K562 (cell line): ENCODE measurements around the gene BSDC1. TPM values are rescaled to one million over a fixed set of nuclear protein-coding genes. Genes with fewer than 3 reads are reported as not detected.

Experiments used
- NR4A1 ChIP-seq, 2 experiments: fragments of 250-450 bp in 1 of 2; fragments of 450-650 bp in 1 of 2; sonication (Bioruptor Pico) in 1 of 2; IDR thresholded peaks; 2 replicates each; pipeline versions ENCODE4 v1.4.0 to v1.6.1; 2016 to 2020; ENCODE audit warnings: mild to moderate bottlenecking in 2 of 2, missing compliant biosample characterization in 1 of 2, missing genetic modification characterization in 1 of 2, moderate library complexity in 1 of 2
- RBFOX2 ChIP-seq: fragments of 200-400 bp; formaldehyde crosslinking; IDR thresholded peaks from 2 replicates; pipeline ENCODE4 v1.6.1; 2017; ENCODE audit warnings: low read depth, mild to moderate bottlenecking, low read length, moderate library complexity
- SAFB2 ChIP-seq: fragments of 200-400 bp; formaldehyde crosslinking; IDR thresholded peaks from 2 replicates; pipeline ENCODE4 v1.6.1; 2018; ENCODE audit warnings: borderline replicate concordance, low read length, low read depth, moderate library complexity; ENCODE audit not compliant: severe bottlenecking
- SMC3 ChIP-seq: conservative IDR thresholded peaks from 2 replicates; pipeline ENCODE4 v1.6.1; 2011; ENCODE audit warnings: low read depth, low read length, improper control_type of control experiment; ENCODE audit not compliant: insufficient read depth
- TSC22D4 ChIP-seq: fragments of 450-650 bp; IDR thresholded peaks from 2 replicates; pipeline ENCODE4 v1.6.1; 2016; ENCODE audit warnings: missing genetic modification characterization, missing biosample characterization, control low read depth
- ZBTB1 ChIP-seq: sonication (generic); formaldehyde crosslinking; IDR thresholded peaks from 2 replicates; pipeline ENCODE4 v1.8.1; 2023; ENCODE audit warnings: missing genetic modification reagents, low read depth, mild to moderate bottlenecking, borderline replicate concordance
- polyA plus RNA-seq, 8 experiments: library from polyadenylated mRNA; depleted of rRNA in 4 of 8; stranded (reverse) in 5 of 8; unstranded in 3 of 8; fragments of >200 nt; fragmentation: Nextera tagmentation in 2 of 8; fragmentation: Illumina TruSeq in 1 of 8; extraction: Ambion mirVana in 2 of 8; extraction: Trizol in 1 of 8; gene quantifications; 2 replicates each; pipeline versions ENCODE4 v1.2.1 to v1.2.3, GENCODE V29; 2011 to 2014; ENCODE audit warnings: inconsistent platforms in 1 of 8, missing spikeins in 1 of 8
- total RNA-seq, 7 experiments: library from RNA; depleted of rRNA in 6 of 7; stranded (reverse); fragments of >200 nt in 6 of 7; fragmentation: Illumina TruSeq in 2 of 7; extraction: Trizol in 2 of 7; gene quantifications; 2 replicates each; pipeline versions ENCODE4 v1.2.1 to v1.2.3, GENCODE V29; 2011 to 2021; ENCODE audit warnings: low replicate concordance in 1 of 7
- TF ChIP-seq, protein P1 (sequence below), 2 experiments: fragments of 450-650 bp; formaldehyde crosslinking in 1 of 2; IDR thresholded peaks; 2 replicates each; pipeline versions ENCODE4 v1.4.0 to v1.6.1; 2014 to 2020; ENCODE audit warnings: mild to moderate bottlenecking in 2 of 2, borderline replicate concordance in 1 of 2, low read depth in 1 of 2
- TF ChIP-seq, protein P2 (sequence below): fragments of 450-650 bp; formaldehyde crosslinking; IDR thresholded peaks from 2 replicates; pipeline ENCODE4 v1.4.0; 2020; ENCODE audit warnings: mild to moderate bottlenecking, moderate library complexity
- TF ChIP-seq, protein P3 (sequence below): sonication (generic); formaldehyde crosslinking; IDR thresholded peaks from 2 replicates; pipeline ENCODE4 v1.8.0; 2022; ENCODE audit warnings: mild to moderate bottlenecking, missing genetic modification reagents
- TF ChIP-seq, protein P4 (sequence below), 2 experiments: fragments of 450-650 bp in 1 of 2; IDR thresholded peaks; 2 replicates each; pipeline ENCODE4 v1.6.1; 2011 to 2017; ENCODE audit warnings: low read depth in 2 of 2, antibody characterized with exemption in 1 of 2, borderline replicate concordance in 1 of 2, low read length in 1 of 2, mild to moderate bottlenecking in 1 of 2, mixed read lengths in 1 of 2; ENCODE audit not compliant: control insufficient read depth in 1 of 2

BSDC1 gene
- total and polyA plus RNA-seq, 9 of the 15 experiments (the other 6 are each of a cell fraction or from before 2014, with no cell fraction given): 10.2 to 96.8 (median 73.1) TPM

DNA sequence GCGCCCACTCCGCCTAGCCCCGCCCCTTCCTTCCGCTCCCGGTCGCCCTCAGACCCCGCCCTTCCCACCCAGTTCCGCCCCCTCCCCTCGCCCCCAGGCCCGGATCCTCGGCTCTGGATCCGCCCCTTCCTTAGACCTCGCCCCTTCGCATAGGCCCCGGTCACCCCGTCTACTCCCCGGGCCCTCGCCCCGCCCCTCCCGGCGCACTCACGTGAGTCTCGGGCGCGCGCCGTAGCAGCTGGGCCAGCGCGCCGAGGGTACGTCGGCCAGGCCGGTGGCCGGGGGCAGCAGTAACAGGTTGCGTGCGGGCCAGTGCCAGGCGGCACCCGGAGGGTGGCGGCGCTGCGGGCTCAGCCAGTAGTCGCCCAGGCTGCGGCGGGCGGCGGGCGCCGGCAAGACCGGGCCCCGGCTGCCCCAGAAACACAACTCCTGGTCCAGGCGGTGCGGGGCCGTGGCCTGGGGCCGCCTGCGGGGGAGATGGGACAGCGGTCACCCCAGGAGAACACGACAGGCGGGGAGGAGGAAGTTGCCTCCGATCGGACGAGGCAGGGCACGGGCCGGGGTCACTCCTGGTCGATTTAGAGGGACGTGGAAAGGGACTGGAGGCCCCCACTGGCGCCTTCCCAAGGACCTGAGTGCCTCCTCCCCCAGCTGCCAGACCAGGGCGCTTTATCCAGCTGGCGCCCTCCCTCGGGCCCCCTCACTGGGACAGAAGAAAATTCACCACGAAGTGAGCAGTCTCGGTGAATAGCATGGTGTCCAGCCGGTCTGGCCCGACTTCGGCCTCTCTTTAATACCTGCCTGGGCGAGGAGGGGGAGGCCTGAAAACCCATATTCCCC lies 42.6 kb downstream of the BSDC1 start (continued):
- TF ChIP-seq, protein P1, sequence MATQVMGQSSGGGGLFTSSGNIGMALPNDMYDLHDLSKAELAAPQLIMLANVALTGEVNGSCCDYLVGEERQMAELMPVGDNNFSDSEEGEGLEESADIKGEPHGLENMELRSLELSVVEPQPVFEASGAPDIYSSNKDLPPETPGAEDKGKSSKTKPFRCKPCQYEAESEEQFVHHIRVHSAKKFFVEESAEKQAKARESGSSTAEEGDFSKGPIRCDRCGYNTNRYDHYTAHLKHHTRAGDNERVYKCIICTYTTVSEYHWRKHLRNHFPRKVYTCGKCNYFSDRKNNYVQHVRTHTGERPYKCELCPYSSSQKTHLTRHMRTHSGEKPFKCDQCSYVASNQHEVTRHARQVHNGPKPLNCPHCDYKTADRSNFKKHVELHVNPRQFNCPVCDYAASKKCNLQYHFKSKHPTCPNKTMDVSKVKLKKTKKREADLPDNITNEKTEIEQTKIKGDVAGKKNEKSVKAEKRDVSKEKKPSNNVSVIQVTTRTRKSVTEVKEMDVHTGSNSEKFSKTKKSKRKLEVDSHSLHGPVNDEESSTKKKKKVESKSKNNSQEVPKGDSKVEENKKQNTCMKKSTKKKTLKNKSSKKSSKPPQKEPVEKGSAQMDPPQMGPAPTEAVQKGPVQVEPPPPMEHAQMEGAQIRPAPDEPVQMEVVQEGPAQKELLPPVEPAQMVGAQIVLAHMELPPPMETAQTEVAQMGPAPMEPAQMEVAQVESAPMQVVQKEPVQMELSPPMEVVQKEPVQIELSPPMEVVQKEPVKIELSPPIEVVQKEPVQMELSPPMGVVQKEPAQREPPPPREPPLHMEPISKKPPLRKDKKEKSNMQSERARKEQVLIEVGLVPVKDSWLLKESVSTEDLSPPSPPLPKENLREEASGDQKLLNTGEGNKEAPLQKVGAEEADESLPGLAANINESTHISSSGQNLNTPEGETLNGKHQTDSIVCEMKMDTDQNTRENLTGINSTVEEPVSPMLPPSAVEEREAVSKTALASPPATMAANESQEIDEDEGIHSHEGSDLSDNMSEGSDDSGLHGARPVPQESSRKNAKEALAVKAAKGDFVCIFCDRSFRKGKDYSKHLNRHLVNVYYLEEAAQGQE (IDR thresholded peaks at IDR 0.05; ENCODE audit: borderline replicate concordance): peak; percentile 42
- TF ChIP-seq, protein P1 (CRISPR knock-in tag; IDR thresholded peaks at IDR 0.05; ENCODE audit: low read depth): 0 out of 2 replicates have a peak, but pooled peaks have one; percentile 65
- TF ChIP-seq SAFB2: no peak
- TF ChIP-seq, protein P2, sequence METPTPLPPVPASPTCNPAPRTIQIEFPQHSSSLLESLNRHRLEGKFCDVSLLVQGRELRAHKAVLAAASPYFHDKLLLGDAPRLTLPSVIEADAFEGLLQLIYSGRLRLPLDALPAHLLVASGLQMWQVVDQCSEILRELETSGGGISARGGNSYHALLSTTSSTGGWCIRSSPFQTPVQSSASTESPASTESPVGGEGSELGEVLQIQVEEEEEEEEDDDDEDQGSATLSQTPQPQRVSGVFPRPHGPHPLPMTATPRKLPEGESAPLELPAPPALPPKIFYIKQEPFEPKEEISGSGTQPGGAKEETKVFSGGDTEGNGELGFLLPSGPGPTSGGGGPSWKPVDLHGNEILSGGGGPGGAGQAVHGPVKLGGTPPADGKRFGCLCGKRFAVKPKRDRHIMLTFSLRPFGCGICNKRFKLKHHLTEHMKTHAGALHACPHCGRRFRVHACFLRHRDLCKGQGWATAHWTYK (CRISPR knock-in tag): peak; percentile 50; the same call in 1 of the 2 replicates
- TF ChIP-seq, protein P3, sequence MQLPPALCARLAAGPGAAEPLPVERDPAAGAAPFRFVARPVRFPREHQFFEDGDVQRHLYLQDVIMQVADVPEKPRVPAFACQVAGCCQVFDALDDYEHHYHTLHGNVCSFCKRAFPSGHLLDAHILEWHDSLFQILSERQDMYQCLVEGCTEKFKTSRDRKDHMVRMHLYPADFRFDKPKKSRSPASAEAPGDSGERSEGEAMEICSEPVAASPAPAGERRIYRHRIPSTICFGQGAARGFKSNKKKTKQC (CRISPR knock-in tag): peak; percentile 87
- no peak for TF ChIP-seq SMC3
- TF ChIP-seq NR4A1 (CRISPR knock-in tag; IDR thresholded peaks at IDR 0.05): no peak
- TF ChIP-seq NR4A1 (tag; IDR thresholded peaks at IDR 0.05): peak; percentile 16; the same call in 1 of the 2 replicates
- TF ChIP-seq, protein P4, sequence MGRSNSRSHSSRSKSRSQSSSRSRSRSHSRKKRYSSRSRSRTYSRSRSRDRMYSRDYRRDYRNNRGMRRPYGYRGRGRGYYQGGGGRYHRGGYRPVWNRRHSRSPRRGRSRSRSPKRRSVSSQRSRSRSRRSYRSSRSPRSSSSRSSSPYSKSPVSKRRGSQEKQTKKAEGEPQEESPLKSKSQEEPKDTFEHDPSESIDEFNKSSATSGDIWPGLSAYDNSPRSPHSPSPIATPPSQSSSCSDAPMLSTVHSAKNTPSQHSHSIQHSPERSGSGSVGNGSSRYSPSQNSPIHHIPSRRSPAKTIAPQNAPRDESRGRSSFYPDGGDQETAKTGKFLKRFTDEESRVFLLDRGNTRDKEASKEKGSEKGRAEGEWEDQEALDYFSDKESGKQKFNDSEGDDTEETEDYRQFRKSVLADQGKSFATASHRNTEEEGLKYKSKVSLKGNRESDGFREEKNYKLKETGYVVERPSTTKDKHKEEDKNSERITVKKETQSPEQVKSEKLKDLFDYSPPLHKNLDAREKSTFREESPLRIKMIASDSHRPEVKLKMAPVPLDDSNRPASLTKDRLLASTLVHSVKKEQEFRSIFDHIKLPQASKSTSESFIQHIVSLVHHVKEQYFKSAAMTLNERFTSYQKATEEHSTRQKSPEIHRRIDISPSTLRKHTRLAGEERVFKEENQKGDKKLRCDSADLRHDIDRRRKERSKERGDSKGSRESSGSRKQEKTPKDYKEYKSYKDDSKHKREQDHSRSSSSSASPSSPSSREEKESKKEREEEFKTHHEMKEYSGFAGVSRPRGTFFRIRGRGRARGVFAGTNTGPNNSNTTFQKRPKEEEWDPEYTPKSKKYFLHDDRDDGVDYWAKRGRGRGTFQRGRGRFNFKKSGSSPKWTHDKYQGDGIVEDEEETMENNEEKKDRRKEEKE (IDR thresholded peaks at IDR 0.05; ENCODE audit: borderline replicate concordance in 1 of 2, control insufficient read depth in 1 of 2, low read depth in 2 of 2, low read length in 1 of 2): no peak
- peak; percentile 85; the same call in 1 of the 2 replicates for TF ChIP-seq ZBTB1
- TF ChIP-seq RBFOX2: peak; percentile 90
- no peak for TF ChIP-seq TSC22D4
